Midbrain (tissue), 1 donor: Measurements from ENCODE around the gene VTN.

Source experiments
- DNase-seq: peaks from one replicate; lab custom pipeline; 2025; lab: John Stamatoyannopoulos, UW

VTN gene

DNA sequence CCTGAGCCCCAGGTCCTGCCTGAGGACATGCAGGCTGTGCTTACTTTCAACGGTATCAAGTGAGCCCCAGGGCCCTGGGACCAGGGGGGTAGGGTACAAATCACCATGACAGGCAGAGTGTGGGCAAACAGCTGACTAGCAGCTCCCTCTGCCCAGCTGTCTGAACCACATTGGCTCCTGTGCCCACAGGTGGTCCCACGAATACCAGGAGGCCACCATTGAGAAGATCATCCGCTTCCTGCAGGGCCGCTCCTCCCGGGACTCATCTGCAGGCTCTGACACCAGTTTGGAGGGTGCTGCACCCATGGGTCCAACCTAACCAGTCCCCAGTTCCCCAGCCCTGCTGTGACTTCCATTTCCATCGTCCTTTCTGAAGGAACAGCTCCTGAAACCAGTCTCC lies 25.9 kb upstream of the VTN start:
- no peak for DNase-seq

DNA sequence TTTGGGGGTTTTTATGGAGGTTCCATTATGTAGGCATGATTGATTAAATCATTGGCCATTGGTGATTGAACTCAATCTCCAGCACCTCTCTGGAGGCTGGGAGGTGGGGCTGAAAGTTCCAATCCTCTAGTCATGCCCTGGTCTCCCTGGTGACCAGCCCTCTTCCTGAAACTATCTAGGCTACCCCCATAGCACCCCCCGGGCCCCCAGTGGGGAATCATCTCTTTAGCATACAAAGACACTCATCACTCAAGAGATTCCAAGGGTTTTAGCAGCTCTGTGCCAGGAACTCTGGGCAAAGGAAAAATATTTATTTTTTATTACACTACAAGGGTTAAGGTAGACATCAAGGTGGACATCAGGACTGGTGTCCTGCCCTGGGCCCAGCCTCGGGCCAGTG lies 25.3 kb upstream of the VTN start:
- no peak for DNase-seq

DNA sequence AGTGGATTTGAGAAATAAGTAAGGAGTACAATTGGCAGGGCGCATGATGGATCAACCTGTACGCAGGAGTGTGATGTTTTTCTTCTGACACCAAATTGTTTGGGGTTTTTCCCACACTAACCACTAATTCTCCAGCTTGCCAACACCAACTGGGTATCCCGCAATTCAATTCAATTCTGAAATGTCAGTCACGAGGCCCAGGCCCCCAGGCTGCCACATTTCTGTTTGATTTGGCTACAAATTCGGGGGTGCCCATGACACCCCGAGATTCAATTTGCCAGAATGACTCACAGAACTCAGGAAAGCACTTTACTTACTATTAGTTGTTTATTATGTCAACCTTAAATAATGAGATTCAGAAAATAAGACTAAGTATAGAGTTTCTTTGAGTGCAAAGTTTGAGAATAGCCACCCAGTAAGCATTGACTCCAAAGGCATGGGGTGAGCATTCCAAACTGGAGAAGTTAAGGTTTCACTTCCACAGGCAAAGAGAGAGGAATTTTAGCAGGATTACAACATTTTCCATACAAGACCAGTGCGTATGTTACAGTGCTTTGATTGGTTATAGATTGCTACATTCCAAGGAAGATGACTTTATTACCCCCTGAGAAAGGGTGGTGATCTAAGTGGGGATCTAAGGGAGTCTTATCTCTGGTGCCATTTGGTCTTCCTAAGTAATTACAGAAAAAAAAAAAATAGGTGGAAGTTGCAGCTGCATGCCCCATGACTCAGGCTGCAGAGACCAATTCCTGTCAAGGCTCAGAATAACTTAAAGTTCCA lies 24.4 kb upstream of the VTN start:
- DNase-seq = no peak

DNA sequence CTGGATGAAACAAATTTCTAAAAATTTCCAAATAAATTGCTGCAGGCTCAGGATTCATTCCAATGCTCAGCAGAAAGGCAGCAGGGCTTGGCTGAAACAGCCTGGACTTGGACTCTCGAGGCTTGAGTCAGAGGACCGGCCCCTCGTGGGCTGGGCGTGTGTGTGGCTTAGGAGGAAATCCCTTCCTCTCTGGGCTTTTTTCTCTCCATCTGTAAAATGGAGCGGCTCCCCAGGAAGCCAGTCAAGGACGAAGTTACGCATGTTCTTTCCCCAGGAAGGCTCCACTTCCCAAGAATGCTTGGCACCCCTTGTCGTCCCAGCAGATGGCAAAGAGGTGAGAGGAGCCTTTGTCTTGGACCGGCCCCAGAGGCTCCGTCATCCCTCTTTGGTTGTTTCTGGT lies 22.4 kb upstream of the VTN start:
- DNase-seq = no peak

DNA sequence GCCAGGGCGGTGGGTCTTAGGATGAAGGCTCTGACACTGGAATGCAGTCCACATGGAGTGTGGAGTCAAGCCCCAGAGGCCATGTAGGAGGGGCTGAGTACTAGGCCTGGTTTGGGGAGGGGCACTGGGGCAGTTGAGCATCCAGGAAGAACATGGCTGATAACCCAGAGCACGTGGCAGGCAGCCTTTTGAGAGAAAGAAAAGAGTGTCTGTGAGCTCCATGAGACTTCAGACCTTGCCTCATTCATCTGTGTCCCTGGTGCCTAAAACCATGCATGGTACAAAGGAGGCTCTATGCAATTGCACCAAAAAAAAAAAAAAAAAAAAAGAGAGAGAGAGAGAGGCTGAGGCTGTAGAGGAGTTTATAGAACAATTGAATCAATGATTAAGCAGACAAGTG lies 21.3 kb upstream of the VTN start:
- DNase-seq = no peak

DNA sequence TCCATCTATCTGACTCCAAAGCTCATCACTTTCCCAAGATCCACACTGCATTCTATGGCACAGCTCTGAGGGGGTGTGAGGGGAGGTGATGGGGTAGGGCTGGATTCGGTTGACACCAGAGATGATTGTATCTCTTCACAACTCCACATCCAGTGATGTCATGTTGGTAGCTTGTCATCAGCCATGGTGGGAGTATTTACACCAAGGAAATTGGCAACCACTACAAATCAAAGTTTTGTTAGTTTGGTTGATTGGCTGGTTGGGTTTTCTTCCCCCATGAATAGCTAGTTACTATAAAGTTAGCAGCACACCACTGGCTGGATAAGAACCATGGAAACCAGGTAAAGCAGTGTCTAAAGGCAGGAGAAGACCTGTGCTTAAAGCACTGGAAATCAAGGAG lies 20.9 kb upstream of the VTN start:
- DNase-seq = no peak

DNA sequence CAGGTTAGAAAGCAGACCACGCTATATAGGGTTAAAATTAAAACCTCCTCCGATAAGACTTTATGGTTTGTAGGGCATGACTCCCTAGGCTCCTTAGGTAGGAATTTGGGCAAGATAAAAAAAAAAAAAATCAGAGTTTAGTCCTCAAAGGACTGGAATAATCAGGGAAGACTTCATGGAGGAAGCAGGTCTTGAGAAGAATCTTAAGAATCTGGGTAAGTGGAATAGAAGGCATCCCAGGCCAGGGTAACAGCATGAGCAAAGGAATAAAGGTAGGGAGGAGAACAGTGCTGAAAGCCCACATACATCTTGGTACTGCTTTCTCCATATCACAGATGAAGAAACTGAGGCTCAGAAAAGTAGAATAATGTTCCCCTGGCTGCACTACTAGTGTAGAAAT lies 20.5 kb upstream of the VTN start:
- no peak for DNase-seq

DNA sequence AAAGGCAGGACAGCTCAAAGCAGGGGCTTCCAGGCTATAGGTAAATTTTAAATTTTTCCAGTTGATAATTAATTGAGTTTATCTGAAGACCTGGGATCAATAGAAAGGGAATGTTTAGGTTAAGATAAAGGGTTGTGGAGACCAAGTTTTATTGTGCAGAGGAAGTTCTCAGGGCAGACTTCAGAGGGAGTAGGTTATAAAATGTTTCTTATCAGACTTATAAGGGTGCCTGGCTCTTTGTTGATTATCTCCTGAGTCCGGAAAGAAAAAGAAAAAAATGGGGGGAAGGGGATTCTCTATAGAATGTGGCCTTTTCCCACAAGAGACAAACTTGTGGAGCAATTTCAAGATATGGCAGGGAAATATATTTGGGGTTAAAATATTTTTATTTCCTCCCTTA lies 20.0 kb upstream of the VTN start:
- DNase-seq = no peak

DNA sequence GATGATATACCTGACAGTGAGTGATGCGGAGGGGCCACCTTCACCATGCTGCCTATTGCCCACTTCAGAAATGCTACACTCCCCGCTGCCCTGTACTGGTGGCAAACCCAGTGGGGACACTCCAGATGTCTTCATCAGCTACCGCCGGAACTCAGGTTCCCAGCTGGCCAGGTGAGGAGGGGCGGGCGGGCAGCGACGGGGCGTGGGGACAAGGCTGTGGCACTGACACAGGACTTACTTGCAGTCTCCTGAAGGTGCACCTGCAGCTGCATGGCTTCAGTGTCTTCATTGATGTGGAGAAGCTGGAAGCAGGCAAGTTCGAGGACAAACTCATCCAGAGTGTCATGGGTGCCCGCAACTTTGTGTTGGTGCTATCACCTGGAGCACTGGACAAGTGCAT lies 18.0 kb upstream of the VTN start:
- no peak for DNase-seq

DNA sequence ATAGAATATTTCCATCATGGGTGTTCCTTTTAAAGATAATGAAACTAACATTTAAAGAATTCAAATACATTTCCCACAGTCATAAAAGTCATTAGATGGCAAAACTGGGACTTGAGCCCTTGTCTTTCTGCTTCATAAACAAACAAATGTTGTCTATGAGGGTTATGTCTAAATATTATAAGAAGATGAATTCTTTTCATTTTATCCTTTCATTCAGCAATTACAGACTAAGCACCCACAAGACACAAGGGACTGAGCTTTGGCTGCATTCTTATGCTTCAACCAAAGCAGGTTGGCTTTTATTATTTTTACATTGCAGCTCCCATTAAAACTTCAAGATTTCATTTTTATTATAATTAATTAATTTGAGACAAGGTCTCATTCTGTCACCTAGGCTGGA lies 16.3 kb upstream of the VTN start:
- DNase-seq = no peak

DNA sequence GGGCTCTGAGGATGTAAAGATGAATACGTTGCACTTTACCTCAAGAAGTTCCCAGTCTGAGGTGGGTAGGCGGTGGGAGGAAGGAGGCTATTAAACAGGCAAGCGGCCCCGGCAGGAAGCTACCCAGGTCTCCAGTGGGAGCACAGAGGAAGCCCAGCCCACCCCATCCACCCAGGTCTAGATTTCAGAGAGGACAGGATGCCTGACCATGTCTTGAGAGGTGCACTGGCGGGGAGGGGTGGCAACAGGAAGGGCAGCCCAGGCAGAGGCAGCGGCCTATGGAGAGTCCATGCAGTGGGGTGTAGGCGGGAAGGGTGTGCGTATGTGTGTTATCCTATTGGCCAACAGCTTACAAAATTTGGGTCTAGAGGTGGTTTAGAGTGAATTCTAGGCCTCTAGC lies 15.3 kb upstream of the VTN start:
- no peak for DNase-seq

DNA sequence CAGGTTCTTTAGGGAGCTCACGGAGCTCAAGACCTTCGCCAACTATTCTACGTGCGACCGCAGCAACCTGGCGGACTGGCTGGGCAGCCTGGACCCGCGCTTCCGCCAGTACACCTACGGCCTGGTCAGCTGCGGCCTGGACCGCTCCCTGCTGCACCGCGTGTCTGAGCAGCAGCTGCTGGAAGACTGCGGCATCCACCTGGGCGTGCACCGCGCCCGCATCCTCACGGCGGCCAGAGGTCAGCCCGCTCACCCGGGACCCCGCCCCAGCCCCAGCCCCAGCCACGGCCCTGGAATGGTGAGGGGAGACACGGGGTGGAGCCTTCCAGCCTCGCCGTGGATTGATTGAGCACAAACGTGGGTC lies 14.9 kb upstream of the VTN start:
- no peak for DNase-seq

DNA sequence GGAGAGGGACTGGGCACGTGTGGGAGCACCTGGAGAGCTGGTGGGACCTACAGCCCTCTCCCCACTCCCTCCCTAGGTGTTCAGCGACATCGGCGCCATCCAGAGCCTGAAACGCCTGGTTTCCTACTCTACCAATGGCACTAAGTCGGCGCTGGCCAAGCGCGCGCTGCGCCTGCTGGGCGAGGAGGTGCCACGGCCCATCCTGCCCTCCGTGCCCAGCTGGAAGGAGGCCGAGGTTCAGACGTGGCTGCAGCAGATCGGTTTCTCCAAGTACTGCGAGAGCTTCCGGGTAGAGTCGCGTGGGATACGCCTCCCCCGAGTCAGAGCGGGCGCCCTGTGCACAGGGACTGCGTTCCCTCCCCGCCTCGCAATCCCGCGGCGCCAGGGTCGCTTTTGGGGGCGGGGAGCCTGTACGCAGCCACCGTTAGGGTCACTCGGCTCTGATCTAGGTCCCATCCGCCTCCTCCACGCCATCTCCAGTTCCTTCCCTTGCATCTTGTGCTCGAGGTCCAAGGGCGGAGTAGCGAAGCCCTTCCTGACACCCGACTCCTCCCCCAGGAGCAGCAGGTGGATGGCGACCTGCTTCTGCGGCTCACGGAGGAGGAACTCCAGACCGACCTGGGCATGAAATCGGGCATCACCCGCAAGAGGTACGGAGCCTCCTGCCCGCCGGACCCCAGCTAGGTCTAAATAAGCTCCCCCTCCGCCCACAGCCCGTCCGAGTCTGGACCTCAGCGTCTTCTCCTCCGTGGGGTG lies 14.4 kb upstream of the VTN start:
- DNase-seq = no peak

DNA sequence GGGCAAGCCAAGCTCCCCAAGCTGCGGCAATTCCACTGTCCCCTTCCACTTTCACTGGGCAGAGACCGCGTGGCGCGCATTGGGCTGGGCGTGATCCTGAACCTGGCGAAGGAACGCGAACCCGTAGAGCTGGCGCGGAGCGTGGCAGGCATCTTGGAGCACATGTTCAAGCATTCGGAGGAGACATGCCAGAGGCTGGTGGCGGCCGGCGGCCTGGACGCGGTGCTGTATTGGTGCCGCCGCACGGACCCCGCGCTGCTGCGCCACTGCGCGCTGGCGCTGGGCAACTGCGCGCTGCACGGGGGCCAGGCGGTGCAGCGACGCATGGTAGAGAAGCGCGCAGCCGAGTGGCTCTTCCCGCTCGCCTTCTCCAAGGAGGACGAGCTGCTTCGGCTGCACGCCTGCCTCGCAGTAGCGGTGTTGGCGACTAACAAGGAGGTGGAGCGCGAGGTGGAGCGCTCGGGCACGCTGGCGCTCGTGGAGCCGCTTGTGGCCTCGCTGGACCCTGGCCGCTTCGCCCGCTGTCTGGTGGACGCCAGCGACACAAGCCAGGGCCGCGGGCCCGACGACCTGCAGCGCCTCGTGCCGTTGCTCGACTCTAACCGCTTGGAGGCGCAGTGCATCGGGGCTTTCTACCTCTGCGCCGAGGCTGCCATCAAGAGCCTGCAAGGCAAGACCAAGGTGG lies 11.2 kb upstream of the VTN start:
- DNase-seq = peak; percentile 14

DNA sequence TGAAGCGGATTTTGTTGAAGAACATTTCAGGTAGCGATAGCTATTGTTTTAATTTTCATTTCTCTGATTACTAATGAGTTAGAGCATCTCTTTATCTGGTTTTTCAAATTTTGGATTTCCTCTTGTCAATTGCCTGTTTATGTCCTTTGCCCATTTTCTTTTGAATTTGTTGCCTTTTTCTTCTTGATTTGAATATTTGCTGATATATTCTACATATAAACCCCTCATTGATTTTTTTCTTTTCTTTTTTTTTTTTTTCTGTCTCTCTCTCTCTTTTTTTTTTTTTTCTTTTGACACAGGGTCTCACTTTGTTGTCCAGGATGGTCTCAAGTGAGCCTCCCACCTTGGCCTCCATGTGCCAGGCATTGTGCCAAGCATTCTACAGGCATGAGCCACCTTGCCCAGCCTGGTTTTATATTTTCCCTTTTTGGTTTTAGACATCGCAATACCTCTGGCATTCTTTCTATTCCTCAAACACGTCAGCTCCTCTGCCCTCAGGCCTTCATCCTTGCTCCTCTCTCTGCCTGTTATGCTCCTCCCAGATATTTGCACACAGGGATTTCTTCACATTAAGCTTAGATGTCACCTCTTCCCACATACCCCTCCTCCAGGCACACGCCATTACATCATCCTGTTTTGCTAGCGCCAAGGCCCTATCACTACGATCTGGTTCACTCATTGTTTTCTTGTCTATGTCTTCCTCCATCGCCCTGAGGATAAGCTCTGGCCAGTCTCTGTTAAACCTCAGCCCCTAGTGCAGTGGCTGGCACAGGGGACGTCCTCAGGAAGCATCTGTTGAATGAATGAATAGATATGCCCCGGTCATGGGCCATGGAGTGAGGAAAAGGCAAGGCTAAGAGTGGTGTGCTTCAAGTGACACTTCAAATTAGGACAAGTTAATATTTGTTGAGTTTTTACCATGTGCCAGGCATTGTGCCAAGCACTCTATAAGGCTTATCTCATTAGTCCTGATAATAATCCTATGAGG lies 10.0 kb upstream of the VTN start:
- no peak for DNase-seq

DNA sequence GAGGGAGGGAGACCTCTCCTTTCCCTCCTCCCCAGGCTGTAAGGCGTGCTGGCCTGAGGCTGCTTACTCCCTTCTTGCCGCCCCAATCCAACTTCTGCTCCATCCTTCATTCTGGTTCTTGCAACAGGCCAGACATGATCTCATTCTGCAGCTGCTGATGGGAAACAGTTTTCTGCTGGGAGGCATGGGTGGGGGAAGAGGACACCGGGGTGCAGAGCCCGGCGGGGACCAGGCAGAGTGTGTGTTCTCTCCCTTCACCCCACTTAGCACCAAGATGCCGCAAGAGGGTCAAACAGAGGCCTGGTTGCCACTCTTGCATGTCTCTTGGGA lies 2.8 kb upstream of the VTN start:
- no peak for DNase-seq

DNA sequence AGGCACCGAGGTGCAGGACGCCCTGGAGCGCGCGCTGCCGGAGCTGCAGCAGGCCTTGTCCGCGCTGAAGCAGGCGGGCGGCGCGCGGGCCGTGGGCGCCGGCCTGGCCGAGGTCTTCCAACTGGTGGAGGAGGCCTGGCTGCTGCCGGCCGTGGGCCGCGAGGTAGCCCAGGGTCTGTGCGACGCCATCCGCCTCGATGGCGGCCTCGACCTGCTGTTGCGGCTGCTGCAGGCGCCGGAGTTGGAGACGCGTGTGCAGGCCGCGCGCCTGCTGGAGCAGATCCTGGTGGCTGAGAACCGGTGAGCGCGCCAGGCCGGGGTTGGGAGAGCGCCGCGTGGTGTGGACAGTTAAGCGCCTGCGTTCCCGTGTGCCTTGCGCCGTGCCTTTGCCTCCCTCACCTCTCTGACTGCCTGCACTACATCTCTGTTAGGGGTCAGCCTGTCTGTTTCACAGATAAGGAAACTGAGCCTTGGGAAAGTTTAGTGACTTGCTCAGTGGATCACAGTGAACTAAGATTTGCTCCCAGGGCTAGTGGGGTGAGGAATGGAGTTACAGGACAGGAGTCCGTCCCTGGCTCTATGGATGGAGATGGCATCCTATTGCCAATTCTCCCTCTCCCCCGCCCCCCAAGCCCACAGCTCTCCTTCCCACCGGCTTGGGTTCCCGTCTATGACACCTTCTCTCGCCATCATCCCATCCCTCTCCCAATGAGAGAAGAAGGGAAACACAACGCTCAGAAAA lies 2.3 kb upstream of the VTN start:
- no peak for DNase-seq

DNA sequence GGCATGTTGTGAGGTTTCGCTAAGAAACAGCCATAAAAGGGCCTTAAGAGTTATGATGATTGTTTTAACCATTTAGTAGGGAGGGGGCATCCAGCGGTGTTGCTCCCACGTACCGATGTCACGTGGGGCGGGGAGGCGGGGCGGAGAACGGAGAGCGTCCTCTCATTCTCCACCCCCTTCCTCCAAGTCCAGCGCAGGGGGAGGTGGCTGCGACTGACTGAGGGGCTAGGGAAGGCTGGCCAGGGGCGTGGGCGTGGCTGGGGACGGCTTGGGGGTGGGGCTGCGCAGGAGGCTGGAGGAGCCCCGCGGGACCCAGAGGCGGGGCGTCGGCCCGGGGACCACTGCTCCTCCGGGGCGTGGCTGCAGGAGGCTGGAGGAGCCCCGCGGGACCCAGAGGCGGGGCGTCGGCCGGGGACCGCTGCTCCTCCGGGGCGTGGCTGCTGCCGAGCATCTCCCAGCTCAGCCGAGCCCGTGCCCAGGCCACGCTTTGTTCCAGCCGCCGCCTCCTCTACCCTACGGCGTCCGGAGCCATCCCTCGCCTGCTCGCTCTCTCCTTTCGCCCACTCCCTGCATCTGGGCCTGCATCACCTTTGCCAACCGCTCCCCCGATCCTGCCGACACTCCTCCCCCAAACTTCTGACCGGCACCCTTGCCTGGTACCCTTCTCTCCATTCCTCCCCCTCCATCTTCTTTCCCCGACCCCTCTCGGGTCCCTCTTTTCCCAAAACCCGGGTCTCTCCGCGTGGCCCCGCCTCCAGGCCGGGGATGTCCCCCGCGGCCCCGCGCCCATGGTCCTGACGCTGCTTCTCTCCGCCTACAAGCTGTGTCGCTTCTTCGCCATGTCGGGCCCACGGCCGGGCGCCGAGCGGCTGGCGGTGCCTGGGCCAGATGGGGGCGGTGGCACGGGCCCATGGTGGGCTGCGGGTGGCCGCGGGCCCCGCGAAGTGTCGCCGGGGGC lies 1.4 kb upstream of the VTN start, which contains the start of gene SARM1:
Gene SARM1 (plus strand): TSS at position 450 of the 958 bp plus-strand sequence. CDS start 339 bp downstream, at position 789.
- peak; percentile 77 for DNase-seq

DNA sequence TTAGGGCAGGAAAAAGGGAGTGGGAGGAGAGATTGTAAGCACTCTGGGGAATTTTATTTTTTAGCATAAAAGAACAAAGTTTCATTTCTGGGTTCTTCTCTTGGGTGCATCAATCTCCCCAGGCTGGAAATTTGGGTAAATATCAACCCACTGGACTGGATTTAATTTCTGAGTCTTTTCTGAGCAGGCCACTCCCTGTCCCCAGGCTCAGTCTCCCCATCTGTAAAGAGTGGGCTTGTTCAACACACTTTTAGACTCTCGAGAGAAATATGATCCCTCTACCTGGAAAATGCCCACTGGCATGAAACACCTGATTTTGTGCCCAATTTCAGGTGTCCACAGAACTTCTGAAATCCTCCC lies 617 bp upstream of the VTN start:
- DNase-seq = no peak

DNA sequence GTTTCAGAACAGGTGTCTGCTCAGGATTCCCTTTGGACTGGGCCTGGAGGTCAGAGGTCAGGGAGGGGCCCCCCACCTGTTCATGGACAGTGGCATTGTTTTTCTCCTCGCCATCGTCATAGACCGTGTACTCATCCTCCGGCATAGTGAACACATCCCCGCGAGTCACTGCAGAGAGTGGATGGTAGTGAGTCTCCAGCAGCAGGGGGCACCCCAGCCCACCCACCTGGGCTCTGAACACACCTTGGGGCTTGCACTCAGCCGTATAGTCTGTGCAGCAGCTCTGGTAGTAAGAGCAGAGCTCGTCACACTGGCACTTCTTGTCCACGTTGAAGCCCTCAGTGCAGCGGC lies 448 bp downstream of the VTN start:
- DNase-seq = no peak
